GM12892 (cell line): ENCODE data around the gene DNAAF5.

ENCODE experiments used
- POLR2A ChIP-seq: IDR thresholded peaks from 2 replicates; pipeline ENCODE4 v1.6.1; 2011; ENCODE audit warnings: low read depth, low read length, control low read depth
- POLR2AphosphoS5 ChIP-seq: IDR thresholded peaks from 2 replicates; pipeline ENCODE4 v1.6.1; 2011; ENCODE audit warnings: low read depth, low read length, control low read depth

- TF ChIP-seq POLR2AphosphoS5 (no peak), POLR2A (no peak)
These were observed 25.3 kb upstream of the DNAAF5 start for GRCh38 chr7:701086-701671.
